ENCODE measurements around the gene ATP6V0C.
"Not testable (repeated sequence)": the region's sequence is repeated elsewhere in the genome, so short reads cannot be mapped to it uniquely, and the experiment has no call there.

The ATP6V0C gene

GRCh38 chr16:2527784-2528100 lies 14.0 kb downstream of the ATP6V0C start:
- DNase-seq (ENCODE audit: low spot score) = no peak

- no peak for DNase-seq (ENCODE audit: low spot score)
Measured at GRCh38 chr16:2528161-2529060, 14.7 kb downstream of the ATP6V0C start.

GRCh38 chr16:2529061-2529931 lies 15.5 kb downstream of the ATP6V0C start:
- DNase-seq (ENCODE audit: low spot score) = no peak

GRCh38 chr16:2529961-2530628 lies 16.3 kb downstream of the ATP6V0C start:
- no peak for DNase-seq (ENCODE audit: low spot score)

GRCh38 chr16:2530629-2531318 lies 17.0 kb downstream of the ATP6V0C start:
- DNase-seq (ENCODE audit: low spot score) = no peak

GRCh38 chr16:2531371-2531695 lies 17.6 kb downstream of the ATP6V0C start, which contains the start of gene CEMP1:
TSS of gene CEMP1 (minus strand) at chr16:2531408. CDS start at chr16:2531073, 335 bp downstream.
- DNase-seq (ENCODE audit: low spot score) = no peak

- peak; percentile 98 for DNase-seq (ENCODE audit: low spot score)
Measured at GRCh38 chr16:2531696-2532493, 18.1 kb downstream of the ATP6V0C start.

- DNase-seq (ENCODE audit: low spot score) = peak; percentile 64
Measured at GRCh38 chr16:2532494-2533141, 18.9 kb downstream of the ATP6V0C start.

- DNase-seq (ENCODE audit: low spot score) = not testable (repeated sequence)
Measured at GRCh38 chr16:2533142-2533755, 19.5 kb downstream of the ATP6V0C start.

GRCh38 chr16:2533912-2534311 lies 20.2 kb downstream of the ATP6V0C start:
- DNase-seq (ENCODE audit: low spot score) = no peak

GRCh38 chr16:2534335-2534734 lies 20.6 kb downstream of the ATP6V0C start:
- DNase-seq (ENCODE audit: low spot score) = not testable (repeated sequence)

- no peak for DNase-seq (ENCODE audit: low spot score)
Measured at GRCh38 chr16:2535625-2536013, 21.9 kb downstream of the ATP6V0C start.

- DNase-seq (ENCODE audit: low spot score) = peak; percentile 97
Measured at GRCh38 chr16:2537451-2538379, 24.0 kb downstream of the ATP6V0C start, which contains the start of gene PDPK1. TSS of gene PDPK1 (plus strand) at chr16:2538021. CDS start at chr16:2538113, 92 bp downstream.

- not testable (repeated sequence) for DNase-seq (ENCODE audit: low spot score)
Measured at GRCh38 chr16:2539192-2539844, 25.6 kb downstream of the ATP6V0C start.

- not testable (repeated sequence) for DNase-seq (ENCODE audit: low spot score)
Measured at GRCh38 chr16:2539845-2540458, 26.2 kb downstream of the ATP6V0C start.

GRCh38 chr16:2540912-2541311 lies 27.2 kb downstream of the ATP6V0C start:
- DNase-seq (ENCODE audit: low spot score) = not testable (repeated sequence)

- not testable (repeated sequence) for DNase-seq (ENCODE audit: low spot score)
Measured at GRCh38 chr16:2541409-2541808, 27.7 kb downstream of the ATP6V0C start.

- DNase-seq (ENCODE audit: low spot score) = not testable (repeated sequence)
Measured at GRCh38 chr16:2543771-2544170, 30.0 kb downstream of the ATP6V0C start.
